NCI-H146 (cell line): ENCODE data around the gene ABCA5.

ENCODE experiments used
- DNase-seq: peaks from one replicate; lab custom pipeline; 2025; lab: John Stamatoyannopoulos, UW

ABCA5 gene

GRCh38 chr17:69327060-69327831, at the start of gene ABCA5:
Gene ABCA5 (minus strand): TSS chr17:69327133. CDS start chr17:69314415, 12,718 bp downstream.
- peak; percentile 87 for DNase-seq

- no peak for DNase-seq
Measured at GRCh38 chr17:69375229-69375628, 48.3 kb upstream of the ABCA5 start.

- no peak for DNase-seq
Measured at GRCh38 chr17:69373069-69373468, 46.1 kb upstream of the ABCA5 start.

GRCh38 chr17:69367298-69367697, 40.4 kb upstream of the ABCA5 start:
- DNase-seq = no peak

GRCh38 chr17:69363488-69364210, 36.7 kb upstream of the ABCA5 start:
- no peak for DNase-seq

- DNase-seq = no peak
Measured at GRCh38 chr17:69361156-69361555, 34.2 kb upstream of the ABCA5 start.

- DNase-seq = no peak
Measured at GRCh38 chr17:69358688-69359596, 32.0 kb upstream of the ABCA5 start.

- peak; percentile 1 for DNase-seq
Measured at GRCh38 chr17:69357701-69358100, 30.8 kb upstream of the ABCA5 start.

GRCh38 chr17:69356625-69357024, 29.7 kb upstream of the ABCA5 start:
- no peak for DNase-seq

GRCh38 chr17:69350911-69351310, 24.0 kb upstream of the ABCA5 start:
- no peak for DNase-seq

- DNase-seq = no peak
Measured at GRCh38 chr17:69348429-69348828, 21.5 kb upstream of the ABCA5 start.

GRCh38 chr17:69346766-69347165, 19.8 kb upstream of the ABCA5 start:
- DNase-seq = no peak

- DNase-seq = no peak
Measured at GRCh38 chr17:69344939-69345338, 18.0 kb upstream of the ABCA5 start.

- peak; percentile 13 for DNase-seq
Measured at GRCh38 chr17:69342896-69343644, 16.1 kb upstream of the ABCA5 start.

- no peak for DNase-seq
Measured at GRCh38 chr17:69339937-69340336, 13.0 kb upstream of the ABCA5 start.

- DNase-seq = no peak
Measured at GRCh38 chr17:69336996-69337395, 10.1 kb upstream of the ABCA5 start.

GRCh38 chr17:69336580-69336979, 9.6 kb upstream of the ABCA5 start:
- DNase-seq = no peak

GRCh38 chr17:69335058-69335457, 8.1 kb upstream of the ABCA5 start:
- DNase-seq = no peak

GRCh38 chr17:69333561-69333960, 6.6 kb upstream of the ABCA5 start:
- DNase-seq = no peak

GRCh38 chr17:69331756-69332155, 4.8 kb upstream of the ABCA5 start:
- DNase-seq = no peak

GRCh38 chr17:69326377-69327059, 415 bp downstream of the ABCA5 start:
- peak; percentile 28 for DNase-seq
